Breast epithelium (tissue), 4 donors: ENCODE measurements around the gene MGAT4B. TPM values are rescaled to one million over a fixed set of nuclear protein-coding genes. Genes with fewer than 3 reads are reported as not detected.

Source experiments
- DNase-seq, 2 donors: peaks; one replicate each; pipeline ENCODE4 v3.0.0-alpha.2; 2019; ENCODE audit warnings: low spot score in 2 of 2
- H3K27ac ChIP-seq, 2 donors: fragments of 200-600 bp; sonication (generic) in 1 of 2; one replicate each; pipeline ENCODE4 v1.5.1; 2016 to 2019; ENCODE audit warnings: mild to moderate bottlenecking in 1 of 2
- H3K27me3 ChIP-seq, 2 donors: fragments of 200-600 bp; sonication (generic) in 1 of 2; one replicate each; pipeline versions ENCODE4 v1.5.1 to v1.6.0; 2017 to 2019; ENCODE audit warnings: control low read depth in 1 of 2, mild to moderate bottlenecking in 1 of 2
- H3K36me3 ChIP-seq: fragments of 200-600 bp; one replicate; pipeline ENCODE4 v1.5.1; 2019
- H3K4me1 ChIP-seq, 2 donors: fragments of 200-600 bp; sonication (generic); one replicate each; pipeline ENCODE4 v1.5.1; 2016 to 2019; ENCODE audit warnings: control low read depth in 1 of 2
- H3K4me3 ChIP-seq, 3 donors: fragments of 200-600 bp; sonication (generic); 1 replicate in 2 of 3; 2 replicates in 1 of 3; pipeline ENCODE4 v1.5.1; 2016 to 2019; ENCODE audit warnings: mild to moderate bottlenecking in 3 of 3, moderate library complexity in 2 of 3
- H3K9me3 ChIP-seq, 2 donors: fragments of 200-600 bp; sonication (generic) in 1 of 2; one replicate each; pipeline ENCODE4 v1.5.1; 2016 to 2019; ENCODE audit warnings: control low read depth in 1 of 2
- POLR2A ChIP-seq: fragments of 450-650 bp; IDR thresholded peaks from one replicate; pipeline ENCODE4 v1.6.1; 2016; ENCODE audit warnings: antibody characterized with exemption, mild to moderate bottlenecking, moderate library complexity
- POLR2AphosphoS5 ChIP-seq, 3 donors: sonication (generic); formaldehyde crosslinking; IDR thresholded peaks; one replicate each; pipeline ENCODE4 v1.6.1; 2017; ENCODE audit warnings: antibody characterized with exemption in 3 of 3
- intact Hi-C: fragments of 100-400 bp; cut with DNase I; formaldehyde crosslinking; loops from one replicate; pipeline ENCODE4 v1.15.1; 2023; ENCODE audit warnings: low total_unique reads
- total RNA-seq, 3 donors: library from RNA; depleted of rRNA; stranded (reverse); fragments of >200 nt; gene quantifications; one replicate each; pipeline ENCODE4 v1.1.0, GENCODE V29; 2016
- TF ChIP-seq, protein P1 (sequence below), 3 donors: fragments of 450-650 bp; IDR thresholded peaks; one replicate each; pipeline ENCODE4 v1.5.1; 2016 to 2017; ENCODE audit warnings: antibody characterized with exemption in 3 of 3, mild to moderate bottlenecking in 3 of 3, moderate library complexity in 3 of 3

The MGAT4B gene
- total RNA-seq, 3 donors from 2014 or later, result 43.0 to 73.7 (median 54.6) TPM

DNA sequence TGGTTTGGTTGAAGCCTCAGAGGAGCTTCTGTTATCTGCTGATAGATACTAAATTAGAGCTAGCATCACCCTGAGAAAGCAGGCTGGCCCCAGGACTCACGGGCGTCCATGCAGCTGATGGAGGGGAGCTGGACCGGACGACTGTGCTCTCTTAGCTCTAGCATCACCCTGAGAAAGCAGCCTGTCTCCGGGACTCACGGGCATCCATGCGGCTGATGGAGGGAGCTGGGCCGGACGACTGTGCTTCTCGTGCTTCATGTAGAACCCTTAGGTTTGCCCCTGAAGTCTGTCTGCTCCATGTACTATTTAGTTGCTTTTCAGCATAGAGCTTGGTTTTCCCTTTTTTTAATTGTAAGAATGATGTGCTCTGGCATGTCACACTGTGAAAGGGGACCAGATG, 29.2 kb downstream of the MGAT4B start:
- Histone ChIP-seq H3K4me3 (no peak overlapping the region), H3K27ac (no peak overlapping the region), H3K4me1 (no peaks in the 10 kb centered on the region), H3K36me3 (peaks cover 11% of the 10 kb centered on the region), H3K27me3 (no peaks in the 10 kb centered on the region), H3K9me3 (no peaks in the 10 kb centered on the region)
- no peak for TF ChIP-seq POLR2AphosphoS5 (IDR thresholded peaks at IDR 0.05)
- intact Hi-C loops, result no loop called here
- no peak for DNase-seq

DNA sequence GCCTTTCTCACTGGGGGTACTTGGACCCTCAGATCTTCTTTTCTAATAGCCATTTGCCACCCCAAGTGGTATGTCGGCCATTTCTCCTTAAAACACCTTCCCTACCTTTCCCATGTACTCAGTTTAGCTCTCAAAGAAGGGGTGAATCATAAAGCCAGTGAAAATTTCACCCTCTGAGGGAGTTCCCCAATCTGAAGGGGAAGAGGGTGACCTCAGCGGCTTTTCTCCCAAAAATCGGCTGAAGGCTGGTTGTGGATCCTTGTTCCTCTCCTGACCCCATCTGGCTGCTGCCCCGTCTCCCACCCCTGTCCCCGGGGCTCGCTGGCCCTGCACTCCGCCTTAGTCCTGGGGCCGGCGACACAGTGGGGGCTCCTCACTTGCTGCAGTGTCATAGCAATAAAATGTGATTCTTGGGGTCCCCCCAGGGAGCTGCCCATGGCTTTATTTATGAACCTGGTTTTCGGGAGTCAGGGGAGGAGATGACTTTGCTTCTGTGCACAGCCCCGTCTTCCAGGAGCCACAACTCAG, 30.2 kb downstream of the MGAT4B start:
- no peak for DNase-seq
- TF ChIP-seq POLR2A (no peak), POLR2AphosphoS5 (IDR thresholded peaks at IDR 0.05) (no peak)
- TF ChIP-seq, protein P1, sequence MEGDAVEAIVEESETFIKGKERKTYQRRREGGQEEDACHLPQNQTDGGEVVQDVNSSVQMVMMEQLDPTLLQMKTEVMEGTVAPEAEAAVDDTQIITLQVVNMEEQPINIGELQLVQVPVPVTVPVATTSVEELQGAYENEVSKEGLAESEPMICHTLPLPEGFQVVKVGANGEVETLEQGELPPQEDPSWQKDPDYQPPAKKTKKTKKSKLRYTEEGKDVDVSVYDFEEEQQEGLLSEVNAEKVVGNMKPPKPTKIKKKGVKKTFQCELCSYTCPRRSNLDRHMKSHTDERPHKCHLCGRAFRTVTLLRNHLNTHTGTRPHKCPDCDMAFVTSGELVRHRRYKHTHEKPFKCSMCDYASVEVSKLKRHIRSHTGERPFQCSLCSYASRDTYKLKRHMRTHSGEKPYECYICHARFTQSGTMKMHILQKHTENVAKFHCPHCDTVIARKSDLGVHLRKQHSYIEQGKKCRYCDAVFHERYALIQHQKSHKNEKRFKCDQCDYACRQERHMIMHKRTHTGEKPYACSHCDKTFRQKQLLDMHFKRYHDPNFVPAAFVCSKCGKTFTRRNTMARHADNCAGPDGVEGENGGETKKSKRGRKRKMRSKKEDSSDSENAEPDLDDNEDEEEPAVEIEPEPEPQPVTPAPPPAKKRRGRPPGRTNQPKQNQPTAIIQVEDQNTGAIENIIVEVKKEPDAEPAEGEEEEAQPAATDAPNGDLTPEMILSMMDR (IDR thresholded peaks at IDR 0.05), result no peak
- H3K36me3 ChIP-seq, result peaks cover 11% of the 10 kb centered on the region
- intact Hi-C loops, result no loop called here
- H3K27me3 ChIP-seq, result no peaks in the 10 kb centered on the region
- no peak overlapping the region for H3K27ac ChIP-seq
- H3K4me3 ChIP-seq, result no peak overlapping the region
- H3K9me3 ChIP-seq, result no peaks in the 10 kb centered on the region
- H3K4me1 ChIP-seq, result no peaks in the 10 kb centered on the region

DNA sequence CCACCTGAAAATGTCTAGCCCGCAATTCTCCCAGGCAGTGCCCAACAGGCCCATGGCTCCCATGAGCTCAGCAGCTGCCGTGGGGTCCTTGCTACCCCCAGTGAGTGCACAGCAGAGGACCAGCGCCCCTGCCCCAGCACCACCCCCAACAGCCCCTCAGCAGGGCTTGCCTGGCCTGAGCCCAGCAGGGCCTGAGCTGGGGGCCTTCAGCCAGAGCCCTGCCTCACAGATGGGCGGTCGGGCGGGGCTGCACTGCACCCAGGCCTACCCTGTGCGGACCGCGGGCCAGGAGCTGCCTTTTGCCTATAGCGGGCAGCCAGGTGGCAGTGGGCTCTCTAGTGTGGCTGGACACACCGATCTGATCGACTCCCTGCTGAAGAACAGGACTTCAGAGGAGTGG, 32.2 kb downstream of the MGAT4B start:
- TF ChIP-seq, protein P1 (IDR thresholded peaks at IDR 0.05), result no peak
- TF ChIP-seq POLR2A (no peak), POLR2AphosphoS5 (IDR thresholded peaks at IDR 0.05) (no peak)
- no peak overlapping the region for H3K4me3 ChIP-seq
- no peaks in the 10 kb centered on the region for H3K4me1 ChIP-seq
- no peaks in the 10 kb centered on the region for H3K9me3 ChIP-seq
- DNase-seq, result no peak
- no peaks in the 10 kb centered on the region for H3K27me3 ChIP-seq
- intact Hi-C loops, result no loop called here
- no peak overlapping the region for H3K27ac ChIP-seq
- peaks cover 11% of the 10 kb centered on the region for H3K36me3 ChIP-seq

DNA sequence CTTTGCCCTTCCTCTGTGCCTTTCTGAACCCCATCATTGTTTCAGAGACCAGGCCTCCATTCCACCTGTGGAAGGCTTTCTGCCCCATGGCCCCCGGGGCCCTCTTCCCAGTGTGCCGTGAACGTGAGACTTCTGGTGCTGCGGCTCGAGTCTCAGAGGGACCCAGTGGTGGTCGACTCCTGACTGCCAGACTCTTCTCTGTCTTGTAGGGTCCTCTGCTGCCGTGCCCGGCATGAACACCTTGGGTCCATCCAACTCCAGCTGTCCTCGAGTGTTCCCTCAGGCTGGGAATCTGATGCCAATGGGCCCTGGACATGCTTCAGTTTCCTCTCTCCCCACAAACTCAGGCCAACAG, 33.0 kb downstream of the MGAT4B start:
- TF ChIP-seq, protein P1 (IDR thresholded peaks at IDR 0.05), result no peak
- TF ChIP-seq POLR2AphosphoS5 (IDR thresholded peaks at IDR 0.05) (no peak), POLR2A (no peak)

DNA sequence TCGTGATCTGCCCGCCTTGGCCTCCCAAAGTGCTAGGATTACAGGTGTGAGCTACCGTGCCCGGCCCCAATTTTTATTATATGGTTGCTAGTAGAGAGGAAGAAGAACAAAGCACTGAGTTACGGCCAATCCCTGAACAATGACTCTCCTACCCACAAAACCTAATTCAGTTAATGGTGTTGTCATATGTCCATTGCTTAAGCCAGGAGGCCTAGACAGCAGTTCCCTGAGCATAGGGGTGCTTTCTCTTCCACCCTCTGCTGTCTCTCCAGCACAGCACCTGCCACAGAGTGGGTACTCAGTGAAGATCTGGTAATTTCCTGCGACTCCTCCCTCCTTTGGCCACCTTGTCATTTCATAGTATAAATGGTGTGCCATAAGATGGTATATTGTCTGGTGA, 34.3 kb downstream of the MGAT4B start:
- intact Hi-C loops, result no loop called here
- Histone ChIP-seq H3K36me3 (peaks cover 11% of the 10 kb centered on the region), H3K4me1 (no peaks in the 10 kb centered on the region), H3K4me3 (no peak overlapping the region), H3K9me3 (no peaks in the 10 kb centered on the region), H3K27ac (no peak overlapping the region), H3K27me3 (no peaks in the 10 kb centered on the region)
- TF ChIP-seq POLR2AphosphoS5 (IDR thresholded peaks at IDR 0.05) (no peak), POLR2A (no peak)
- TF ChIP-seq, protein P1 (IDR thresholded peaks at IDR 0.05), result no peak
- DNase-seq, result no peak

More for the DNA sequence above, 33.0 kb downstream of the MGAT4B start:
- intact Hi-C loops, result no loop called here
- Histone ChIP-seq H3K9me3 (no peaks in the 10 kb centered on the region), H3K36me3 (peaks cover 11% of the 10 kb centered on the region), H3K27ac (no peak overlapping the region), H3K27me3 (no peaks in the 10 kb centered on the region), H3K4me3 (no peak overlapping the region), H3K4me1 (no peaks in the 10 kb centered on the region)
- DNase-seq, result no peak
